ENCODE results near the gene SART3.

DNA sequence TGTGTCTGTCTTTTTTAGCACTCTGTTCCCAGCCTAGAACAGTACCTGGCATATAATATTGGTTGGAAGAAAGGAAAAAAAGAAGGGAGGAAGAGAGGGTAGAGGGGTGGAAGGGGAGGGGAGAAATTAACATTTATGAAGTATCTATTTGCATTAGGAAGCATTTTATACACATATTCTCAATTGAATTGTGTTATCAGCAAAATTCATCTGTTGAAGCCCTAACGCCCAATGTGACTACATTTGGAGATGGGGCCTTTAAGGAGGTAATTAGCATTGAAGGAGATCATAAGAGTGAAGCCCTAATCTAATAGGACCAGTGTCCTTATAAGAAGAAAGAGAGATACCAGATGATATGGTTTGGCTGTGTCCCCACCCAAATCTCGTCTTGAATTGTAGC lies 76.1 kb downstream of the SART3 start:
- TF ChIP-seq JUND (IDR thresholded peaks at IDR 0.05; ENCODE audit: low read length): no peak
- no peak for TF ChIP-seq EZH2 (IDR thresholded peaks at IDR 0.05; ENCODE audit: low read depth, low read length, severe bottlenecking)
- TF ChIP-seq GABPA (IDR thresholded peaks at IDR 0.05; ENCODE audit: borderline replicate concordance, insufficient read depth, low read length): no peak

Data from H1 (cell line).